Mammary epithelial cell (primary cell): Measurements from ENCODE around the gene METTL17.

Experiments
- CTCF ChIP-seq, 2 donors: IDR thresholded peaks in 1 of 2; conservative IDR thresholded peaks in 1 of 2; 2 replicates each; pipeline ENCODE4 v1.5.1; 2011 to 2012; ENCODE audit warnings: inconsistent platforms in 2 of 2, low read length in 2 of 2, mild to moderate bottlenecking in 2 of 2, control low read depth in 1 of 2, low read depth in 1 of 2; ENCODE audit not compliant: insufficient read depth in 1 of 2; ENCODE audit errors: extremely low read depth in 1 of 2
- EZH2 ChIP-seq: IDR thresholded peaks from 2 replicates; pipeline ENCODE4 v1.6.1; 2012; ENCODE audit warnings: low read length, inconsistent platforms, borderline replicate concordance

- TF ChIP-seq CTCF (conservative IDR thresholded peaks at IDR 0.05 in 1 of 2, IDR thresholded peaks at IDR 0.05 in 1 of 2; ENCODE audit: extremely low read depth in 1 of 2, insufficient read depth in 1 of 2, low read depth in 1 of 2, low read length in 2 of 2) (no peak), EZH2 (no peak)
These were observed 16.3 kb upstream of the METTL17 start for GRCh38 chr14:20973501-20973900.
